ENCODE measurements around the gene PHACTR1.

PHACTR1 gene

GRCh38 chr6:13302751-13303667 lies 586.4 kb downstream of the PHACTR1 start:
- no peak overlapping the region for H3K4me3 ChIP-seq (ENCODE audit: low read depth, low read length)
- no peak for DNase-seq (ENCODE audit: low read depth)
- TF ChIP-seq CTCF (IDR thresholded peaks at IDR 0.05; ENCODE audit: control insufficient read depth, extremely low read depth, insufficient read depth): no peak

GRCh38 chr6:13303668-13304017 lies 587.1 kb downstream of the PHACTR1 start:
- H3K4me3 ChIP-seq (ENCODE audit: low read depth, low read length): no peak overlapping the region
- no peak for DNase-seq (ENCODE audit: low read depth)
- TF ChIP-seq CTCF (IDR thresholded peaks at IDR 0.05; ENCODE audit: control insufficient read depth, extremely low read depth, insufficient read depth): no peak

- H3K4me3 ChIP-seq (ENCODE audit: low read depth, low read length): no peak overlapping the region
- no peak for TF ChIP-seq CTCF (IDR thresholded peaks at IDR 0.05; ENCODE audit: control insufficient read depth, extremely low read depth, insufficient read depth)
- DNase-seq (ENCODE audit: low read depth): no peak
These were observed 587.5 kb downstream of the PHACTR1 start for GRCh38 chr6:13304101-13304500.

- no peak for DNase-seq (ENCODE audit: low read depth)
- H3K4me3 ChIP-seq (ENCODE audit: low read depth, low read length): no peak overlapping the region
- TF ChIP-seq CTCF (IDR thresholded peaks at IDR 0.05; ENCODE audit: control insufficient read depth, extremely low read depth, insufficient read depth): no peak
These were observed 588.2 kb downstream of the PHACTR1 start for GRCh38 chr6:13304580-13305260.

GRCh38 chr6:13305288-13305687 lies 588.7 kb downstream of the PHACTR1 start:
- no peak overlapping the region for H3K4me3 ChIP-seq (ENCODE audit: low read depth, low read length)
- no peak for TF ChIP-seq CTCF (IDR thresholded peaks at IDR 0.05; ENCODE audit: control insufficient read depth, extremely low read depth, insufficient read depth)
- no peak for DNase-seq (ENCODE audit: low read depth)

GRCh38 chr6:13305791-13306190 lies 589.2 kb downstream of the PHACTR1 start:
- DNase-seq (ENCODE audit: low read depth): no peak
- TF ChIP-seq CTCF (IDR thresholded peaks at IDR 0.05; ENCODE audit: control insufficient read depth, extremely low read depth, insufficient read depth): no peak
- H3K4me3 ChIP-seq (ENCODE audit: low read depth, low read length): no peak overlapping the region

Data from LNCaP clone FGC (cell line).